ENCODE data around the gene VSIG1. TPM values are rescaled to one million over a fixed set of nuclear protein-coding genes. Genes with fewer than 3 reads are reported as not detected.

Gene VSIG1
- not detected for total RNA-seq
- not detected for polyA plus RNA-seq

DNA sequence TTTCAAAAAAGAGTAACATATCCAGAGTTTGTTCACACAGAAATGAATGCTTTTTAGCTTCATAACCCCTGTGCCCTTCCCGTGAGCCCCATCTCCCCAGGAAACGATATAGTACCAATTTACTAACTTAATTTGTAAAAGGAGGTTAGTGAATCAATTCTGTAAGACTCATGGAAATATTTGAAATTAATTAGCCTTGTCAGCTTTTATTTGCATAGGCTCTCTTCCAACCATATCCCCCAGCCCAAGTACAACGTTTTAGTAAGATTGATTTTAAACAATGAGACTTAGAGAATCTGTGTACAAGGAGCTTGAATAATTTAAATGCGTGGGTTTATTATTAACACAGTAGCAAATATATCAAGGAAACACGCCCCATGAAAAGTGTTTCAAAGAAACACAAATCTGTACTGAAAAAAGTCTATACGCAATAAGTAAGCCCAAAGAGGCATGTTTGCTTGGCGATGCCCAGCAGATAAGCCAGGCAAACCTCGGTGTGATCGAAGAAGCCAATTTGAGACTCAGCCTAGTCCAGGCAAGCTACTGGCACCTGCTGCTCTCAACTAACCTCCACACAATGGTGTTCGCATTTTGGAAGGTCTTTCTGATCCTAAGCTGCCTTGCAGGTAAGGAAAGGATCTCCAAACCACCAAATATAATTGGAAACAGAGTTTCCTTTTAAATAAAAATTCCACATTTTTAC lies at the start of gene VSIG1:
Gene VSIG1 (plus strand): TSS at position 512 of the 703 bp plus-strand sequence. CDS start 66 bp downstream, at position 578.
- WGBS: 53% methylated on average over 10 of the region's 10 CpGs
- Histone ChIP-seq H3K9me3 (ENCODE audit: control insufficient read depth in 4 of 4, low read length in 3 of 4) (no peaks in the 10 kb centered on the region), H3K4me1 (ENCODE audit: control insufficient read depth in 4 of 4, insufficient read depth in 4 of 4, low read length in 3 of 4) (peaks cover 0 to 1% (median 0%) of the 10 kb centered on the region in 4 donors), H3K27ac (ENCODE audit: low read depth in 1 of 2, low read length in 2 of 2) (no peak within 1 kb of the TSS), H3K27me3 (ENCODE audit: control insufficient read depth in 4 of 4, insufficient read depth in 4 of 4, low read length in 3 of 4) (no peaks in the 10 kb centered on the region), H3K9ac (ENCODE audit: low read depth in 1 of 2, low read length in 2 of 2) (no peak within 1 kb of the TSS), H3K36me3 (ENCODE audit: control insufficient read depth in 4 of 4, insufficient read depth in 3 of 4, low read depth in 1 of 4, low read length in 3 of 4) (no peaks in the 10 kb centered on the region), H3K4me3 (ENCODE audit: low read depth in 1 of 3, low read length in 3 of 3) (no peak within 1 kb of the TSS)
- no peak for DNase-seq (ENCODE audit: low spot score)
- TF ChIP-seq, protein P1, sequence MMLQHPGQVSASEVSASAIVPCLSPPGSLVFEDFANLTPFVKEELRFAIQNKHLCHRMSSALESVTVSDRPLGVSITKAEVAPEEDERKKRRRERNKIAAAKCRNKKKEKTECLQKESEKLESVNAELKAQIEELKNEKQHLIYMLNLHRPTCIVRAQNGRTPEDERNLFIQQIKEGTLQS (IDR thresholded peaks at IDR 0.05): no peak
- no peak for TF ChIP-seq GABPA (IDR thresholded peaks at IDR 0.05 in 1 of 2, conservative IDR thresholded peaks at IDR 0.05 in 1 of 2)
- TF ChIP-seq, protein P2, sequence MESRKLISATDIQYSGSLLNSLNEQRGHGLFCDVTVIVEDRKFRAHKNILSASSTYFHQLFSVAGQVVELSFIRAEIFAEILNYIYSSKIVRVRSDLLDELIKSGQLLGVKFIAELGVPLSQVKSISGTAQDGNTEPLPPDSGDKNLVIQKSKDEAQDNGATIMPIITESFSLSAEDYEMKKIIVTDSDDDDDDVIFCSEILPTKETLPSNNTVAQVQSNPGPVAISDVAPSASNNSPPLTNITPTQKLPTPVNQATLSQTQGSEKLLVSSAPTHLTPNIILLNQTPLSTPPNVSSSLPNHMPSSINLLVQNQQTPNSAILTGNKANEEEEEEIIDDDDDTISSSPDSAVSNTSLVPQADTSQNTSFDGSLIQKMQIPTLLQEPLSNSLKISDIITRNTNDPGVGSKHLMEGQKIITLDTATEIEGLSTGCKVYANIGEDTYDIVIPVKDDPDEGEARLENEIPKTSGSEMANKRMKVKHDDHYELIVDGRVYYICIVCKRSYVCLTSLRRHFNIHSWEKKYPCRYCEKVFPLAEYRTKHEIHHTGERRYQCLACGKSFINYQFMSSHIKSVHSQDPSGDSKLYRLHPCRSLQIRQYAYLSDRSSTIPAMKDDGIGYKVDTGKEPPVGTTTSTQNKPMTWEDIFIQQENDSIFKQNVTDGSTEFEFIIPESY (IDR thresholded peaks at IDR 0.05): no peak
- no peak for TF ChIP-seq HNF4G (IDR thresholded peaks at IDR 0.05)
- no peak for TF ChIP-seq NR2F2 (IDR thresholded peaks at IDR 0.05)
- TF ChIP-seq, protein P3, sequence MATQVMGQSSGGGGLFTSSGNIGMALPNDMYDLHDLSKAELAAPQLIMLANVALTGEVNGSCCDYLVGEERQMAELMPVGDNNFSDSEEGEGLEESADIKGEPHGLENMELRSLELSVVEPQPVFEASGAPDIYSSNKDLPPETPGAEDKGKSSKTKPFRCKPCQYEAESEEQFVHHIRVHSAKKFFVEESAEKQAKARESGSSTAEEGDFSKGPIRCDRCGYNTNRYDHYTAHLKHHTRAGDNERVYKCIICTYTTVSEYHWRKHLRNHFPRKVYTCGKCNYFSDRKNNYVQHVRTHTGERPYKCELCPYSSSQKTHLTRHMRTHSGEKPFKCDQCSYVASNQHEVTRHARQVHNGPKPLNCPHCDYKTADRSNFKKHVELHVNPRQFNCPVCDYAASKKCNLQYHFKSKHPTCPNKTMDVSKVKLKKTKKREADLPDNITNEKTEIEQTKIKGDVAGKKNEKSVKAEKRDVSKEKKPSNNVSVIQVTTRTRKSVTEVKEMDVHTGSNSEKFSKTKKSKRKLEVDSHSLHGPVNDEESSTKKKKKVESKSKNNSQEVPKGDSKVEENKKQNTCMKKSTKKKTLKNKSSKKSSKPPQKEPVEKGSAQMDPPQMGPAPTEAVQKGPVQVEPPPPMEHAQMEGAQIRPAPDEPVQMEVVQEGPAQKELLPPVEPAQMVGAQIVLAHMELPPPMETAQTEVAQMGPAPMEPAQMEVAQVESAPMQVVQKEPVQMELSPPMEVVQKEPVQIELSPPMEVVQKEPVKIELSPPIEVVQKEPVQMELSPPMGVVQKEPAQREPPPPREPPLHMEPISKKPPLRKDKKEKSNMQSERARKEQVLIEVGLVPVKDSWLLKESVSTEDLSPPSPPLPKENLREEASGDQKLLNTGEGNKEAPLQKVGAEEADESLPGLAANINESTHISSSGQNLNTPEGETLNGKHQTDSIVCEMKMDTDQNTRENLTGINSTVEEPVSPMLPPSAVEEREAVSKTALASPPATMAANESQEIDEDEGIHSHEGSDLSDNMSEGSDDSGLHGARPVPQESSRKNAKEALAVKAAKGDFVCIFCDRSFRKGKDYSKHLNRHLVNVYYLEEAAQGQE (IDR thresholded peaks at IDR 0.05): no peak
- no peak for TF ChIP-seq RXRA (IDR thresholded peaks at IDR 0.05)
- TF ChIP-seq HNF4A (conservative IDR thresholded peaks at IDR 0.05): no peak
- no peak for TF ChIP-seq SP1 (IDR thresholded peaks at IDR 0.05)
- no peak for TF ChIP-seq YY1 (IDR thresholded peaks at IDR 0.05)
- TF ChIP-seq FOXA1 (IDR thresholded peaks at IDR 0.05): no peak
- no peak for TF ChIP-seq FOXA2 (IDR thresholded peaks at IDR 0.05)
- no peak for TF ChIP-seq TAF1 (conservative IDR thresholded peaks at IDR 0.05)

DNA sequence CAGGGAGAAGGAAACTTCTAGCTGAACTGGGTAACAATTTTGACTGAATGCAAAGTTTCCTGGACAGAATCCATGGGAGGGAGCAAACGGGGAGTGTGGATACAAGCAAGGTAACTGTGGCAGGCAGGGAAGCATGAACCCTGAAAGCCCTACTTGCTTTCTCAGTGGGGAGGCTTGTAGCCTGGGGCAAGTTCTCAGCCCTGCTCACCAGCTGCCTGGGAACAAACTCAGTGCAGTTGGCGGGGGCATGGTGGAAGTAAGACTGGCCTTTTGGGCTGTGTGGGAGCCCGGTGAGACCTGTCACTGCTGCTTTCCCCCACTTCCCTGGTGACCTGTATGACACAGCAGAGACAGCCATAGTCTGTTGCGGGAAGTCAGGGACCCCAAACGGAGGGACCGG lies 48.7 kb upstream of the VSIG1 start:
- 83% methylated on average over 6 of the region's 6 CpGs for WGBS
- TF ChIP-seq GABPA (IDR thresholded peaks at IDR 0.05 in 1 of 2, conservative IDR thresholded peaks at IDR 0.05 in 1 of 2): no peak
- no peak for TF ChIP-seq TAF1 (conservative IDR thresholded peaks at IDR 0.05)
- no peak for TF ChIP-seq YY1 (IDR thresholded peaks at IDR 0.05)
- no peak for TF ChIP-seq FOXA1 (IDR thresholded peaks at IDR 0.05)

More for the DNA sequence above, 48.7 kb upstream of the VSIG1 start:
- no peaks in the 10 kb centered on the region for H3K9me3 ChIP-seq (ENCODE audit: control insufficient read depth in 4 of 4, low read length in 3 of 4)
- no peak for DNase-seq (ENCODE audit: low spot score)
- no peak overlapping the region for H3K27ac ChIP-seq (ENCODE audit: low read depth in 1 of 2, low read length in 2 of 2)
- no peaks in the 10 kb centered on the region for H3K27me3 ChIP-seq (ENCODE audit: control insufficient read depth in 4 of 4, insufficient read depth in 4 of 4, low read length in 3 of 4)
- H3K4me3 ChIP-seq (ENCODE audit: low read depth in 1 of 3, low read length in 3 of 3): no peak overlapping the region
- no peaks in the 10 kb centered on the region for H3K36me3 ChIP-seq (ENCODE audit: control insufficient read depth in 4 of 4, insufficient read depth in 3 of 4, low read depth in 1 of 4, low read length in 3 of 4)
- H3K9ac ChIP-seq (ENCODE audit: low read depth in 1 of 2, low read length in 2 of 2): no peak overlapping the region
- H3K4me1 ChIP-seq (ENCODE audit: control insufficient read depth in 4 of 4, insufficient read depth in 4 of 4, low read length in 3 of 4): peaks cover 0 to 3% (median 0%) of the 10 kb centered on the region in 4 donors

Data from liver (tissue), 9 donors.